Neuronal stem cell (in vitro differentiated cells): ENCODE results near the gene MAP1LC3C.
A peak's percentile ranks its signal among the peaks of the same experiment; 100 is the strongest.

Experiments used
- DNase-seq: peaks from one replicate; pipeline ENCODE4 v3.0.0-alpha.2; 2013; ENCODE audit warnings: low spot score
- H2AFZ ChIP-seq: one replicate; pipeline ENCODE4 v1.6.1; 2013; ENCODE audit warnings: mild to moderate bottlenecking, low read length, inconsistent platforms
- H2AK5ac ChIP-seq: 2 replicates; pipeline ENCODE4 v1.6.1; 2013; ENCODE audit warnings: low read depth, mild to moderate bottlenecking, inconsistent platforms, low read length, moderate library complexity, mixed read lengths
- H2BK120ac ChIP-seq: 2 replicates; pipeline ENCODE4 v1.6.1; 2013; ENCODE audit warnings: low read depth, mild to moderate bottlenecking, inconsistent platforms, low read length, moderate library complexity, mixed read lengths
- H2BK12ac ChIP-seq: one replicate; pipeline ENCODE4 v1.6.1; 2013; ENCODE audit warnings: low read length, inconsistent platforms
- H2BK15ac ChIP-seq: 2 replicates; pipeline ENCODE4 v1.6.1; 2013; ENCODE audit warnings: mild to moderate bottlenecking, low read length, inconsistent platforms, mixed read lengths
- H2BK5ac ChIP-seq: one replicate; pipeline ENCODE4 v1.6.1; 2013; ENCODE audit warnings: inconsistent platforms, mild to moderate bottlenecking, low read length, moderate library complexity
- H3K14ac ChIP-seq: one replicate; pipeline ENCODE4 v1.6.1; 2013; ENCODE audit warnings: low read length, inconsistent platforms
- H3K18ac ChIP-seq: 2 replicates; pipeline ENCODE4 v1.6.1; 2013; ENCODE audit warnings: low read length, inconsistent platforms
- H3K23ac ChIP-seq: 2 replicates; pipeline ENCODE4 v1.6.1; 2013; ENCODE audit warnings: low read depth, mild to moderate bottlenecking, mixed read lengths, low read length, inconsistent platforms; ENCODE audit not compliant: poor library complexity
- H3K27ac ChIP-seq: replicated peaks from 3 replicates; pipeline ENCODE4 v1.5.1; 2013; ENCODE audit warnings: low read length, inconsistent platforms
- H3K27me3 ChIP-seq, 3 experiments: 2 replicates each; pipeline ENCODE4 v1.6.1; 2013; ENCODE audit warnings: low read length in 3 of 3, mild to moderate bottlenecking in 2 of 3, inconsistent platforms in 1 of 3, low read depth in 1 of 3, mixed read lengths in 1 of 3, moderate library complexity in 1 of 3; ENCODE audit not compliant: control insufficient read depth in 3 of 3, insufficient read depth in 3 of 3
- H3K36me3 ChIP-seq, 2 donors: replicated peaks in 1 of 2; 2 replicates each; pipeline ENCODE4 v1.6.1; 2013; ENCODE audit warnings: low read length in 2 of 2; ENCODE audit not compliant: control insufficient read depth in 2 of 2, insufficient read depth in 2 of 2
- H3K4ac ChIP-seq: 2 replicates; pipeline ENCODE4 v1.6.1; 2013; ENCODE audit warnings: inconsistent platforms, mild to moderate bottlenecking, low read length, moderate library complexity
- H3K4me1 ChIP-seq, 2 donors: 1 replicate in 1 of 2; 2 replicates in 1 of 2; pipeline ENCODE4 v1.6.1; 2013; ENCODE audit warnings: low read length in 2 of 2, low read depth in 1 of 2; ENCODE audit not compliant: control insufficient read depth in 2 of 2, insufficient read depth in 1 of 2
- H3K4me2 ChIP-seq: one replicate; pipeline ENCODE4 v1.6.1; 2013; ENCODE audit warnings: mild to moderate bottlenecking, low read length, inconsistent platforms; ENCODE audit not compliant: insufficient read depth, poor library complexity, severe bottlenecking
- H3K4me3 ChIP-seq, 2 donors: 2 replicates each; pipeline ENCODE4 v1.5.1; 2013; ENCODE audit warnings: low read length in 2 of 2, mild to moderate bottlenecking in 2 of 2, inconsistent platforms in 1 of 2, moderate library complexity in 1 of 2
- H3K79me1 ChIP-seq: one replicate; pipeline ENCODE4 v1.6.1; 2013; ENCODE audit warnings: low read depth, mild to moderate bottlenecking, inconsistent platforms, low read length, moderate library complexity
- H3K9ac ChIP-seq: one replicate; pipeline ENCODE4 v1.6.1; 2013; ENCODE audit warnings: mild to moderate bottlenecking, low read depth, low read length, inconsistent platforms; ENCODE audit not compliant: poor library complexity
- H3K9me3 ChIP-seq, 2 donors: replicated peaks in 1 of 2; 2 replicates each; pipeline versions ENCODE3 to v1.6.1; 2013; ENCODE audit warnings: low read length in 2 of 2, mild to moderate bottlenecking in 2 of 2, inconsistent platforms in 1 of 2, low read depth in 1 of 2, mixed read lengths in 1 of 2, moderate library complexity in 1 of 2; ENCODE audit not compliant: control insufficient read depth in 2 of 2, insufficient read depth in 1 of 2
- H4K8ac ChIP-seq: one replicate; pipeline ENCODE4 v1.6.1; 2013; ENCODE audit warnings: low read depth, mild to moderate bottlenecking, inconsistent platforms, low read length, moderate library complexity
- H4K91ac ChIP-seq: one replicate; pipeline ENCODE4 v1.6.1; 2013; ENCODE audit warnings: low read length, low read depth, mild to moderate bottlenecking, inconsistent platforms; ENCODE audit not compliant: poor library complexity
- WGBS, 2 donors: extraction: QIAGEN DNeasy Blood & Tissue Kit; methylation state at CpG; one replicate each; pipeline ENCODE4 v1.1.7; 2013; ENCODE audit warnings: missing lambda C conversion rate in 2 of 2, mixed read lengths in 1 of 2; ENCODE audit not compliant: insufficient read length in 2 of 2, insufficient replicate concordance in 1 of 2; ENCODE audit errors: extremely low coverage in 2 of 2; 5-methylcytosine and 5-hydroxymethylcytosine counted together

MAP1LC3C gene

GRCh38 chr1:241972703-241973369, 26.1 kb downstream of the MAP1LC3C start:
- WGBS, 2 donors, result no CpG with 5 or more reads among the region's 6 CpGs
- Histone ChIP-seq H3K79me1 (no peaks in the 10 kb centered on the region), H3K27ac (no peak overlapping the region), H3K4me2 (no peak overlapping the region), H3K18ac (no peak overlapping the region), H3K4me3 (no peak overlapping the region), H3K9ac (no peak overlapping the region), H4K8ac (no peak overlapping the region), H3K23ac (no peak overlapping the region), H3K36me3 (no peaks in the 10 kb centered on the region), H2AK5ac (no peak overlapping the region), H2AFZ (peak overlapping the region; percentile 48), H2BK15ac (no peak overlapping the region), H3K4ac (no peak overlapping the region), H2BK5ac (no peak overlapping the region), H2BK12ac (no peak overlapping the region), H3K27me3 (no peaks in the 10 kb centered on the region), H4K91ac (no peak overlapping the region), H2BK120ac (no peak overlapping the region), H3K4me1 (peaks cover 3 to 13% of the 10 kb centered on the region in 2 donors), H3K14ac (no peak overlapping the region), H3K9me3 (no peaks in the 10 kb centered on the region)
- peak; percentile 77 for DNase-seq

GRCh38 chr1:241968611-241969010, 30.3 kb downstream of the MAP1LC3C start:
- no peaks in the 10 kb centered on the region for H3K79me1 ChIP-seq
- no peaks in the 10 kb centered on the region for H3K27me3 ChIP-seq
- H3K9ac ChIP-seq, result no peak overlapping the region
- H3K18ac ChIP-seq, result no peak overlapping the region
- no peak overlapping the region for H4K8ac ChIP-seq
- no peak overlapping the region for H2AK5ac ChIP-seq
- no peaks in the 10 kb centered on the region for H3K36me3 ChIP-seq
- no peak overlapping the region for H3K27ac ChIP-seq
- no peak overlapping the region for H2AFZ ChIP-seq
- no peak overlapping the region for H2BK12ac ChIP-seq
- DNase-seq, result no peak
- H3K4me1 ChIP-seq, result peaks cover 3 to 10% of the 10 kb centered on the region in 2 donors
- no peak overlapping the region for H2BK120ac ChIP-seq
- H4K91ac ChIP-seq, result no peak overlapping the region
- H2BK15ac ChIP-seq, result no peak overlapping the region
- H3K14ac ChIP-seq, result no peak overlapping the region
- no peak overlapping the region for H3K23ac ChIP-seq
- no peaks in the 10 kb centered on the region for H3K9me3 ChIP-seq
- H2BK5ac ChIP-seq, result no peak overlapping the region
- no peak overlapping the region for H3K4me2 ChIP-seq
- H3K4me3 ChIP-seq, result no peak overlapping the region
- no peak overlapping the region for H3K4ac ChIP-seq
- WGBS, 2 donors, result no CpG with 5 or more reads among the region's 4 CpGs

DNA sequence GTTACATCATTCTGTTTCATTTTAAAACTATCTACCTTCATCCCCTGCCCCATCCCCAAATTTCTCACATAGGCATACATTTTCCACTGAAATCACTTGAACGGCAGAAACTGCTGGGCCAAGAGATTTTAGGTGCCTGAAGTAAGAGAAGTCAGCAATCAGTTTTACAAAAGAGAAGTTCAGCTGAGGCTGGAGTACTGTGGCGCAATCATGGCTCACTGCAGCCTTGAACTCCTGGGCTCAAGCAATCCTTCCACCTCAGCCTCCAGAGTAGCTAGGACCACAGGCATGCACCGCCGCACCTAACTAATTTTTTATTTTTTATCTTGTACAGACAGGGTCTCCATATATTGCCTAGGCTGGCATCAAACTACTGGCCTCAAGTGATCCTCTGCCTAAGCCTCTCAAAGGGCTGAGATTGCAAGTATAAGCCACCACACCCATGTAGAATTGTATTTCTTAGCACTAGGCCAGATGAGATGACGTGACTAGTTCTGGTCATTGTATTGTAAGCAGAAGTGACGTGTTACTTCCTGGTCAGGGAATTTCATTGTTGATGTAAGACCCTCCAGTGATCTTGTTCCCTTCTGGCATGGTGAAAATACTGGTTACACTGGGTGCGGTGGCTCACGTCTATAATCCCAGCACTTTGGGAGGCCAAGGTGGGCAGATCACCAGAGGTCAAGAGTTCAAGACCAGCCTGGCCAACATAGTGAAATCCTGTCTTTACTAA, 34.2 kb downstream of the MAP1LC3C start:
- Histone ChIP-seq H3K23ac (no peak overlapping the region), H2AK5ac (no peak overlapping the region), H2BK15ac (no peak overlapping the region), H2AFZ (no peak overlapping the region), H4K8ac (no peak overlapping the region), H3K9ac (no peak overlapping the region), H3K4me1 (no peaks in the 10 kb centered on the region), H2BK5ac (no peak overlapping the region), H3K18ac (no peak overlapping the region), H3K9me3 (no peaks in the 10 kb centered on the region), H3K4me3 (no peak overlapping the region), H2BK120ac (no peak overlapping the region), H2BK12ac (no peak overlapping the region), H3K27ac (no peak overlapping the region), H3K4me2 (no peak overlapping the region), H3K36me3 (no peaks in the 10 kb centered on the region), H4K91ac (no peak overlapping the region), H3K14ac (no peak overlapping the region), H3K27me3 (no peaks in the 10 kb centered on the region), H3K4ac (no peak overlapping the region), H3K79me1 (no peaks in the 10 kb centered on the region)
- DNase-seq, result no peak
- no CpG with 5 or more reads among the region's 8 CpGs for WGBS, 2 donors

- H3K9ac ChIP-seq, result no peak overlapping the region
- DNase-seq, result no peak
- H3K23ac ChIP-seq, result no peak overlapping the region
- no peak overlapping the region for H3K27ac ChIP-seq
- no peak overlapping the region for H3K14ac ChIP-seq
- no peak overlapping the region for H2AK5ac ChIP-seq
- no peak overlapping the region for H2AFZ ChIP-seq
- H3K18ac ChIP-seq, result no peak overlapping the region
- no peaks in the 10 kb centered on the region for H3K4me1 ChIP-seq
- no peak overlapping the region for H2BK5ac ChIP-seq
- no peak overlapping the region for H4K91ac ChIP-seq
- H3K36me3 ChIP-seq, result no peaks in the 10 kb centered on the region
- no peak overlapping the region for H2BK120ac ChIP-seq
- no peak overlapping the region for H3K4me2 ChIP-seq
- H3K79me1 ChIP-seq, result no peaks in the 10 kb centered on the region
- no peak overlapping the region for H4K8ac ChIP-seq
- no peak overlapping the region for H2BK12ac ChIP-seq
- no peaks in the 10 kb centered on the region for H3K27me3 ChIP-seq
- no peak overlapping the region for H3K4ac ChIP-seq
- H2BK15ac ChIP-seq, result no peak overlapping the region
- H3K4me3 ChIP-seq, result no peak overlapping the region
- H3K9me3 ChIP-seq, result no peaks in the 10 kb centered on the region
Measured at GRCh38 chr1:241963722-241964121, 35.2 kb downstream of the MAP1LC3C start.
